Duodenal mucosa (tissue), 2 donors: ENCODE measurements around the gene ABCC4.

Experiments
- H3K27ac ChIP-seq: one replicate; pipeline ENCODE4 v1.7.0; 2013; ENCODE audit warnings: low read depth, low read length
- H3K27me3 ChIP-seq, 2 donors: one replicate each; pipeline ENCODE4 v1.7.0; 2013; ENCODE audit warnings: low read length in 2 of 2, control low read depth in 1 of 2; ENCODE audit not compliant: insufficient read depth in 2 of 2, control insufficient read depth in 1 of 2
- H3K36me3 ChIP-seq, 2 donors: one replicate each; pipeline ENCODE4 v1.7.0; 2013; ENCODE audit warnings: low read length in 2 of 2, control low read depth in 1 of 2; ENCODE audit not compliant: insufficient read depth in 2 of 2, control insufficient read depth in 1 of 2
- H3K4me1 ChIP-seq, 2 donors: one replicate each; pipeline ENCODE4 v1.7.0; 2013; ENCODE audit warnings: low read length in 2 of 2, control low read depth in 1 of 2; ENCODE audit not compliant: insufficient read depth in 2 of 2, control insufficient read depth in 1 of 2
- H3K4me3 ChIP-seq, 2 donors: one replicate each; pipeline ENCODE4 v1.7.0; 2013; ENCODE audit warnings: low read length in 2 of 2, low read depth in 1 of 2
- H3K9ac ChIP-seq, 2 donors: one replicate each; pipeline ENCODE4 v1.7.0; 2013; ENCODE audit warnings: low read length in 2 of 2, low read depth in 1 of 2
- H3K9me3 ChIP-seq, 2 donors: one replicate each; pipeline ENCODE4 v1.7.0; 2013; ENCODE audit warnings: low read length in 2 of 2, control low read depth in 1 of 2; ENCODE audit not compliant: control insufficient read depth in 1 of 2

The ABCC4 gene

DNA sequence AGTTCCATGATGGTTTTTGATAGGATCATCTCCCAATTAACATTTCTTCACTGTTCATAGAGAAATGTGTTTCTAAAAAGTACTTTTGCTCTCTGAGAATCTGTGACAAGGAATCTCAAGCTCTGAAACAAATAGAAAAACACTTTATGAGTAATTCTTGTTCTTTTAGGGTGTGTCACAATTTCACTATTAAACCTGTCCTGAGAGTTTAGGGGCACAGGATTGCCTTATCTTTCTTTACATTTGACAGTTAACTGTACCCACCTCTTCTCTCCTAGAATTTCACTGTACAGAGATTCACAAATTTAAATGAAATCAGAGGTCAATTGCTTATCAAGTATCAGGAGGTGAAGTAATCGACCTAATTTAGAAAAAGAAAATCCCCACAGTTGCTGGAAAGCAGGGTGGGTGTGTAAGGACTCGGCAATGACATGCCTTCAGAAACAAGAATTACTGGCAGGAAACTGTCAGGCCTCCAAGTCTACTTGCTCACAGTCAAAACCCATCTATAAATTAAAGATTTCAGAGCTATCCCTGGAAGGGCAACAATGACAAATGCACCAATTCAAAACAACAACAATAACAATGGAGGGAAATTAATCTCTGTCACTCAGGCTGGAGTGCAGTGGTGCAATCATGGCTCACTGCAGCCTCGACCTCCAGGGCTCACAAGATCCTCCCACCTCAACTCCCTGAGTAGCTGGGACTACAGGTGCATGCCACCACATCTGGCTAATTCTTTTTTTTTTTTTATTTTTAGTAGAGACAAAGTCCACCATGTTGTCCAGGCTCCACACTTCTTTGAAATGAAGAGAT lies 250.2 kb downstream of the ABCC4 start:
- Histone ChIP-seq H3K36me3 (no peaks in the 10 kb centered on the region), H3K4me1 (no peaks in the 10 kb centered on the region), H3K27ac (no peak overlapping the region), H3K4me3 (no peak overlapping the region), H3K9ac (no peak overlapping the region), H3K27me3 (no peaks in the 10 kb centered on the region), H3K9me3 (no peaks in the 10 kb centered on the region)

DNA sequence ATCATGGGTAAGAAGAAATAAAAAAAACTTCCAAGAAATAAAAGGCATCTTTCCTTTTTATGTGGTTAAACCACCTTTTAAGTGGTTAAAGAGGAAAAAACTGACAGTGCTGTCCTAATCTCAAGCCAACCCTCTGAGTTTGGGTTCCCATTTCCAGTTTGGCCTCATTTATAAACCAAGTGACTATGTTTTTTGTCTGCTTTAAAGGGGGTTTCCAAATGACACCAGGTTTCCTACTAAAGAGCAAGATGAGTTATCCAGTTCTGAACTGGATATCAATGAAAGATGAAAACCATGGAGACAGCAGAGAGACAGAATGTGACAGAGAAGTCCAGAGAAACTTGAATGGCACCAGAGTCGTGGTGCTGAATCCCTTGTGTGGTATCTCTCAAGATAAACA lies 251.5 kb downstream of the ABCC4 start:
- no peak overlapping the region for H3K27ac ChIP-seq
- H3K9ac ChIP-seq = no peak overlapping the region
- no peaks in the 10 kb centered on the region for H3K27me3 ChIP-seq
- no peaks in the 10 kb centered on the region for H3K4me1 ChIP-seq
- H3K4me3 ChIP-seq = no peak overlapping the region
- no peaks in the 10 kb centered on the region for H3K9me3 ChIP-seq
- no peaks in the 10 kb centered on the region for H3K36me3 ChIP-seq

DNA sequence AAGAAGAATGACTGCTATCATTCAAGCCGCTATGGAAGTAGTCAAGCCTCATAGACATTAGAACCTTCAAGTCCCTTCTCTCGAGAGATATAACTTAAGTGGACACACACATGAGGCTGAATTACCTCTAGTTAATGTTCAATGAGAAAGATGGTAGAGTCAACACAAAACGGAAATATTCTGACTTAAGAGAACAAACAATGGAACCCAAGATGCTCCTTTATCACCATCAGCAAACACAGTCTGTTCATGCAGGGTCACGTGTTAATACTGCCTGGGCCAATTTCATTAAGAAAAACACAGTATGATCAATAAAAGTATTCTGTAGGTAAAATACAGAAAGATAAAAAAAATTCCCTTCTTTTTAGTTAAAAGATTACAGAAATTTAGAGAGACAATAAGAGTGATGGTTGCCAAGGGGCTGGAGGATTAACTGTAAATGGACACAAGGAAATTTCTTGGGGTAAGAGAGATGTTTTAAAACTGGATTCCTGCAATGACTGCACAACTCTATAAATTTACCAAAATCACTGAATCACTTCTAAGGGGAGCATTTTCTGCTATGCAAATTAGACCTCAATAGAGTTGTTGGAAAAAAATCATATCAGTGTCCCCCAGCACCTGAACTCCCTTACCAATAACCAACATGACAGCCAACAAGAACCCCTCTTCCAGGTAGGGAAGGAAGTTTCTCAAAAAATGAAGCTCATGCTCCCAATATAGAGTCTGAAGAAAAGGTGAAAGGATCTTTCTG lies 256.6 kb downstream of the ABCC4 start:
- Histone ChIP-seq H3K4me1 (no peaks in the 10 kb centered on the region), H3K9me3 (no peaks in the 10 kb centered on the region), H3K4me3 (no peak overlapping the region), H3K27me3 (no peaks in the 10 kb centered on the region), H3K9ac (no peak overlapping the region), H3K27ac (no peak overlapping the region), H3K36me3 (peaks cover 3 to 10% of the 10 kb centered on the region in 2 donors)

DNA sequence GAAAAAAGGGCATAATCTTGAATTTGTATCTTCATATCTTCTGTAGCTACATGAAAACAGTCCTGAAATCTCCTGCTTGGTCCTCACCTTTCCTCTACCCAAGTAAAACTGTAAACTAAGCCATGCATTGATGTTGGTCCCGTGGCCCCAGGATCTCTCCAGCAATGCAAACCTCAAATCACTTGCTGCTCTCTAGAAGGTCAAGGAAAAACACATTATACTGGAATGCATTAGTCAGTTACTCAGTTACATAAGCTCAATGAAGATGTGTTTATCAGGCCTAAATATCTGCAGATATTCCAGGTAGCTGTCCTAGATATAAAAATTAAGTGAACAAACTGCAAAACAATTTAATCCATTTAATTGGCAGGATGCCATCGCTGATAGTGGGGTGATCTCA lies 261.8 kb downstream of the ABCC4 start:
- H3K36me3 ChIP-seq = peaks cover 3 to 20% of the 10 kb centered on the region in 2 donors
- H3K9me3 ChIP-seq = no peaks in the 10 kb centered on the region
- H3K9ac ChIP-seq = no peak overlapping the region
- no peaks in the 10 kb centered on the region for H3K4me1 ChIP-seq
- H3K27ac ChIP-seq = no peak overlapping the region
- H3K4me3 ChIP-seq = no peak overlapping the region
- H3K27me3 ChIP-seq = no peaks in the 10 kb centered on the region

DNA sequence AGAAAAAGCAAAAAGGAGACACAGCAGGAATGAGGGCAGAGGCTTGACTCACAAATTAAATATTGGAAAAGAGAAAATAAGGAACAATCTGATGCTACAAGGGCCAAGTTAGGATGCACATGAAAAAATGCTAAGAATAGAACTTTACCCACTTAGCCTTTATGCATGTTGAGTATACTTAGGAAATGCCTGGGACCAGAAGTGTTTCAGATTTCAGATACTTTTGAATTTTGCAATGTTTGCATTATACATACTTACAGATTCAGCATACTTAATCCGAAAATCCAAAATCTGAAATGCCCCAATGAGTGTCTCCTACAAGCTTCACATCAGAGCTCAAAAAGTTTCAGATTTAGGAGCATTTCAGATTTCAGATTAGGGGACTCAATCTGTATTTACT lies 262.3 kb downstream of the ABCC4 start:
- no peak overlapping the region for H3K27ac ChIP-seq
- H3K36me3 ChIP-seq = peaks cover 7 to 21% of the 10 kb centered on the region in 2 donors
- no peak overlapping the region for H3K4me3 ChIP-seq
- no peaks in the 10 kb centered on the region for H3K9me3 ChIP-seq
- no peak overlapping the region for H3K9ac ChIP-seq
- no peaks in the 10 kb centered on the region for H3K4me1 ChIP-seq
- H3K27me3 ChIP-seq = no peaks in the 10 kb centered on the region

DNA sequence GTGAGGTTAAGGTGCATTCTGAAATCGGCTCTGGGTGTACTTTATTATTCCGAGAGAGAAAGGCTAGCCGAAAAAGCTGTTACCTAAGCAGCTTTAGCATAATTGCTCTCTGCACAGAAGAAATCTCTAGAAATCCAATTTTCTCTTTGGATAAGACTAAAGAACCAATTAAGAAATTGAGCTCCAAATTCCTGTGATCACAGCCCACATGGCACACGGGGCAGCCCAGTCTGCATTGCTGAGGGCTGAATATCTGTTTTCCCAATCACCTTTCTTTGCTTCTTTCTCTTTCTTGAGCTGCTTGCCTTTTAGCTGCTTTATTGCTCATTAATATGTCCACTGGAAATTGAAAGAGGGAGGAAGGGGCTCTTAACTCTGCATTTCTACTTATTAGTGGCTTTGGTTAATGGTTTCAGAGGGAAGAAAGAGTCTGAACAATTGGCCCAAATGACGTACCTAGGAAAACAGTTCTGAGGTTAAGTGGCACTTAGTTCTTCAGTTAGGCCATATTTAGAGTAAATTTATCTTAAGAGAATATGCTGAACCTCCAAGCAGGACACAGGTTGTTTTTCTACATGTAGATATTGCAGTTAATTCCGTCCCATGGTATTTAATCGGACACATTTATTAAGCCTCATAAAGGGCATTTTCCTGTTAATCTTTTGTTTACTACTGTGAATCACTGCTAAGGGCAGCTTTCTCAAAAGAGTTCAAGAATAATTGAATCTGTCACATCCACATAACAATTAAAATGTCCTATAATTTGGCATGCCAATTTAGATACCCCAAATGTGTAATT lies 265.7 kb downstream of the ABCC4 start:
- no peak overlapping the region for H3K27ac ChIP-seq
- peaks cover 4 to 15% of the 10 kb centered on the region in 2 donors for H3K36me3 ChIP-seq
- no peaks in the 10 kb centered on the region for H3K9me3 ChIP-seq
- H3K4me3 ChIP-seq = no peak overlapping the region
- no peaks in the 10 kb centered on the region for H3K27me3 ChIP-seq
- no peaks in the 10 kb centered on the region for H3K4me1 ChIP-seq
- no peak overlapping the region for H3K9ac ChIP-seq

DNA sequence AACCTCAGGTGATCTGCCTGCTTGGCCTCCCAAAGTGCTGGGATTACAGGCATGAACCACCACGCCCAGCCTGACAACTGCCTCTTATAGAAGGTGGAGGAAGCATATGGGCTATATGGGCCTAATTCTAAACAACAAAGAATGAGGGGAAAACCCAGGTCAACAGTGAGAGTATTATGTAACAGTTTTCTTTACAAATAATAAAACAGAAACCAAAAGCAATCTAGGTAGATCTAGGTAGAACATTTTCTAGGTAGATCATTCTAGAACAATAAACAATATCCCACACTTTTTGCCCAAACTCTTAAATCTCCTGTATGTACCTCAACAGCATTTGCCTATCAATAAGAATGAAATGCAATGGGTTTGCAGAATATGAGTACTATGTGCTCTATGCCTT lies 267.4 kb downstream of the ABCC4 start:
- H3K27me3 ChIP-seq = no peaks in the 10 kb centered on the region
- H3K9me3 ChIP-seq = no peaks in the 10 kb centered on the region
- no peak overlapping the region for H3K4me3 ChIP-seq
- no peak overlapping the region for H3K9ac ChIP-seq
- H3K36me3 ChIP-seq = peaks cover 4 to 12% of the 10 kb centered on the region in 2 donors
- H3K27ac ChIP-seq = no peak overlapping the region
- H3K4me1 ChIP-seq = no peaks in the 10 kb centered on the region

DNA sequence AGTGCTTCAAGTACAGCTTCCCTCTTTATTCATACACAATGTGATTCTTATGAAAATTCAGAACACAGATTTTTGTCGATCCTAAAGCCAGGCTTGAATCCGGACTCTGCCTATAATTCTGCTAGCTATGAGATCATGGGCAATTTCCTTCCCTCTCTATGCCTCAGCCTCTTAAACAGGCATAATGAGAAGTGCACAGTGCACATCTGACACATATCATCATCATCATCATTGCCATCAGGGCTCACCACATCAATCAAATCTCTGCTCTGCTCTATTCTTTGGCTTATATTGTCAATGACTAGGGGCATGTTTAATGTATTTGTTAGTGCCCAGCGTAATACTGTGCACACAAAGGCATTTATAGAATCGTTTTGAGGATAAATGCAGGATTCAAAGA lies 269.1 kb downstream of the ABCC4 start:
- Histone ChIP-seq H3K27ac (no peak overlapping the region), H3K27me3 (no peaks in the 10 kb centered on the region), H3K9me3 (no peaks in the 10 kb centered on the region), H3K4me3 (no peak overlapping the region), H3K36me3 (peaks cover 4 to 8% of the 10 kb centered on the region in 2 donors), H3K4me1 (no peaks in the 10 kb centered on the region), H3K9ac (no peak overlapping the region)

DNA sequence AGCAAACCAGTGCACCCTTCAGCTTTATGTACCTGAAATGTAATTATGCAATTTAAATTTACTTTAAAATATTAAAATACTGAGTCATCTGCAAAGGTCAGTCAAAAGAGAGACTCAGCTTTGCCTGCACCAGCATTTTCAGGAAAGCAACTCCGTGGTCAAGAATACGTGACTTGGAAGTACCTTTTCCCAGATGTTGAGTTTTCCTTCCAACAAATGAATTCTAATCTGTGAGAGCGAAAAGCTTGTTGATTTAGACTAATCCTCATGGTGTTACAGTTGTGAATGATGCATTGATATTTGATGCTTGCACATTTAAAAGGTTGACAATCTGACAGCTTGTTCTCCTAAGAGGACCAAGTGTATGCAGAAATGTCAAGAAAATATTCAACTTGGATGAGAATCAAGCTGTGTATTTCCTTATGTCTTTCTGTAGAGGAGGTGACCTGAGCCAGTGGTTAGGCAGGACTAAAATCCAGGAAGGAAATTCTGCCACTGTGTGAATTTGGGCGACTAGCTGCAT lies 270.4 kb downstream of the ABCC4 start:
- Histone ChIP-seq H3K9me3 (no peaks in the 10 kb centered on the region), H3K4me3 (no peak overlapping the region), H3K4me1 (no peaks in the 10 kb centered on the region), H3K36me3 (peaks cover 4 to 8% of the 10 kb centered on the region in 2 donors), H3K27ac (no peak overlapping the region), H3K9ac (no peak overlapping the region), H3K27me3 (no peaks in the 10 kb centered on the region)

DNA sequence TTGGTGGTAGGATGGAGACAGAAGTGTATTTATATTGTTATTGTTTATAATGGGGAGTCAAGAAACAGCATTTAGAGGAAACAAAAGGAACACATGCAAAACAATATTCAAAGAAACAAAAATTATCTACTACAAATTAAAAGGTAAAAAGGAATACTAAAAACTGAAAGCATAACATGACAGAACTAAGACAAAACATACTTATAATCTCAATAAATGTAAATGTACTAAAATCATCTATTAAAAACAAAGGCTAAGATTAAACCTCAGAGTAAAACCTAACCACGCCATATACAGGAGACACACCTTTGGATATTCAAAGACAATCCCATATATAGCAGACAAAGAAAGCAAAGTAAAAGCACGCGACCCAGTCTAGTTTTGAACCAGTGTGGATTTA lies 273.6 kb downstream of the ABCC4 start:
- Histone ChIP-seq H3K27ac (no peak overlapping the region), H3K36me3 (peaks cover 0 to 4% of the 10 kb centered on the region in 2 donors), H3K27me3 (no peaks in the 10 kb centered on the region), H3K9me3 (no peaks in the 10 kb centered on the region), H3K4me3 (no peak overlapping the region), H3K9ac (no peak overlapping the region), H3K4me1 (no peaks in the 10 kb centered on the region)
